SIG-M5 treated with dmso at 0.1 percent for 504 hours (cell line): ENCODE data around the gene B3GAT1.

Experiments
- DNase-seq: peaks from one replicate; lab custom pipeline; 2025; ENCODE audit not compliant: unreplicated experiment; lab: John Stamatoyannopoulos, UW

Gene B3GAT1

DNA sequence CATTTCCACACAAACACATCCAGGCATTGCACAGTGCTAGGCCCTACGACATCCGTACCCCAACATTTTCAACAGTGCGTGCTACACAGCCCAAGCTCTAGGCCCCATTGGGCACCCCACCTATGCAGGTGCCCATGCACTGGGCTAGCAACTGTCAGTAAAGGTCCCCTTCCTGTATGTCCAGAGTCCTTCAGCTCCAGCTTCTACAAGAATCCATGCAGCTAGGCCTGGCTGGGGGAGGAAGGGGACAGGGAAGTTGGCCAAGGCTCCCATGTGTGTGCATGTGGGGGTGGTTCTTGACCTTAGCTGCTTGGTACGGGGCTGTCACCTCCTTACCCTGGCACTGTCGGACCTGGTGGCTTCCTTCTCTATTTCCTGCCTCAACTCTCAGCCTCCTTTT, 1.3 kb downstream of the B3GAT1 start:
- no peak for DNase-seq

DNA sequence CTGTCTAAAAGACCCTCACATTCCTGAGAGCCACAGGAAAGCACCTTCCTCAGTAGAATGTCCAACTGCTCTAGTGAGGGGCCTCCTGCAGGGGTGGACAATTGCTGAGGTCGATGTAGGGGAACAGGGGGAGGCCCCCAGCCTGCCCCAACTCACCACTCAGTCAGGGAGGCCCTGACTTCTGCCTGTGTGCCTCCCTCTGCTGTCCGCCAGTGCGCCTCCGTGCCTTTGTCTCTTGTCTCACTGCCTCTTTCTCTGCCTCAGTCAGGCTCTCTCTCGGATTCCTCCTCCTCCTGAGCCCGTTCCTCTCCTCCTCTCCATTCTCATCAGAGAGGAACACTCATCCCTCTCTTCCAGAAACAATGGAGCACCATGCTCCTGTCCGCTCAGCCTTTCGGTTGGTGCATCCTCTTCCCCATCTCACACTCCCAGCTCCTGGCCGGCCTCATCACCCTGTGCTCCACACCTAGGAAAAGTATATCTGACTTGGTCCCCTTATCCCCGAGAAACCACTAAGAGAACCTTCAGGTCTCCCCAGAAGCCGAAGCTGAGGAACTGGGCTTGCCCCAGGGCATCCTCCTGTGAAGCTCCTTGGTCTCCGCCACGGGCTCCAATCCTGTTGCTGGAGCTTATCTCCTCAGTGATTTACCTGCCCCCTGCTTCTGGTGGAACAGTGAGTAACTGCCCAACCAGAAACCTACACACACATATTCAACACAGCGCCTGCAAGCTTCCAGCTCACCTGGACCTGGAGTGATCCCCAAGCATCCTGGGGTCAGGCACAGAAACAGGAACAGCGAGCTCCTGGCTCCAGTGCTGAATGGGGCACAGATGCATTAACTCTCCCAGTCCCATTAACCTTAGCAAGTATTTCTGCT, 2.3 kb downstream of the B3GAT1 start:
- no peak for DNase-seq

DNA sequence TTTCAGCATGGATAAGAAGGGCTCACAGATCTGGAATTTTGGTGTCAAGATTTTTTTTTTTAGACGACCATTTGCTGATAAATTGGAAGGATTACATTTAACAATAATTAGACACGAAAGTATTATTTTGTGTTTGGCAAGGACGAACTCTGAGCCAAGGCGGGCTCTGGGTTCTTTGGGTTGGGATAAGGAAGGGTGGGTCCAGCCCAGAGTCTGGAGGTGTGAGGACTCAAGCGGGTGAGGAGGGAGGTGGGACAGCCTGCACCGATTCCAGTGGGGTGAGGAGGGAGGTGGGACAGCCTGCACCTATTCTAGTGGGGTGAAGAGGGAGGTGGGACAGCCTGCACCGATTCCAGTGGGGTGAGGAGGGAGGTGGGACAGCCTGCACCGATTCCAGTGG, 4.1 kb downstream of the B3GAT1 start:
- no peak for DNase-seq

DNA sequence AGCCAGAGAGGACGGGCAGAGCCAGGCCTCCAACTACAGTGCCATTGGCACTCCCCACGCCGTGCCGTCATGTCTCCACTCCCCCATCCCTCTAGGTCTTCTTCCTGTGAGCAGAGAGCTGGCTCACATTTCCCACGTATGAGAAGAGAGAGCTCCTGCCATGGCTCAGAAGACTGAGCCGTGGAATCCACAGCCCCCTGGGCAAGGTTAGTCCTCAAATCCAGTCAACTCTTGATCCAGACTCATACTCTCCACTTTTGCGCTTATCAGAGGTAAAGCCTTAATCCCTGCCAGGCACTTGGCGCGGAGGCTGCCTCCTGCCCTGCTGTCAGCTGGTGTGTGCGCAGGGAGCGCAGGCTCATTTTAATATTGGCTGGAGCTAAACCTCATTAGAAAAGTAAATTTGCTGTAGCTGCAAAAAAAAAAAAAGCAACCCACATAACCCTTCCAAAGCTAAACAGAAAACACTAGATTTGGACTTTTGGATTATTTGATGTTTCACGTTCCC, 4.7 kb downstream of the B3GAT1 start:
- no peak for DNase-seq

DNA sequence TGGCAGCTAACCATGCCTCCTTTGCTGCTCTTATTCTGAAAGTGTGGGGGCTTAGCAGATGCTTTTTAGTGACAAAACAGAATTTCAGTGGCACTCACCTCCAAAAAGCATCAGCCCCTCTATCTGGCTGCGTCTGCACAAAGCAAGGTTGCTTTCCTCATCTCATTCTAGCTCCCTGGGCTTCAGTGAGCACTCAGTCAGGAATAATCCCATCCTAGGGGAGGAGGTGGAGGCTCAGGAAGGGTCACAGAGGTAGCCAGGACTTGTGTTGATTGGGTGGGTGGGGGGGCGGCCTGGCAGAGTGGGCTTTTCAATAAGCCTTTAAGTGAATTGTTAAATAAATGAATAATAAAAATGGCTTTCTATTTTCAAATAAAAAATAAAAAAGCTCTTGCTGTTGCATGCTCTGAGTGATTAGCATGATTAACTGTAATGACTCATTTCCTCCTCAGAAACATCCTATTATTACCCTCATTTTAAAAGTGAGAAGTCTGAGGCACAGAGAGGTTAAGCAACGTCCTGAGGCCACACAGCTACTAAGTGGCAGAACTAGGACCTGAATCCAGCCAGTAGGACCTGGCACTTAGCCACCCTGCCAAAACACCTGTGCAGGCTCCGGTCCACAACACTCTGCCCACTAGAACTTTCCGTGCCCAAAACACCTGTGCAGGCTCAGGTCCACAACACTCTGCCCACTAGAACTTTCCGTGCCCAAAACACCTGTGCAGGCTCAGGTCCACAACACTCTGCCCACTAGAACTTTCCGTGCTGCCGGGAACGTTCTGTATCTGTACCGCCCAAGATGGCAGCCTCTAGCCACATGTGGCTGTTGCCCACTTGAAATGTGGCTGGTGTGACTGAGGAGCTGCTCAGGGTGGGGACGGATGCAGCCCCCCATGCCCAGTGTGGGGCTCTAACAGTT, 5.5 kb downstream of the B3GAT1 start:
- DNase-seq = no peak

DNA sequence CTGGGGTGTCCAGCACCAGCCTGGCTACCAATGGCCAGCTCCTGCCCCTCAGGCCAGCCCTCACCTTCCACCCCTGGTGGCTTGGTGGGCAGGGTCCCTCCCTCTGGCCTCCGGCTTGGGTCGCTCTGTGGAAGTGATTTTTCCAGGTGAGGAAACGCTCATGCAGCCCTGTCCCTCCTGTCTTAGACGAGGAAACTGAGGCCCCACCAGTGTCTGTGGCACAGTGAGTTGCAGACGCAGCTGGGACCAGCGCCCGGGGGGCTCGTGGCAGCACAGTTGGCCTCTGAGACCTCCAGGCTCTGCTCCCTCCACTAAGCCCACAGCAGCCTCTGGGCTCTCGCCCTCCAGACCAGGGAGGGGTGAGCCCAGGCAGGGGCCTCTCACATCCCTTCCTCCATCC, 6.2 kb downstream of the B3GAT1 start:
- DNase-seq = no peak

DNA sequence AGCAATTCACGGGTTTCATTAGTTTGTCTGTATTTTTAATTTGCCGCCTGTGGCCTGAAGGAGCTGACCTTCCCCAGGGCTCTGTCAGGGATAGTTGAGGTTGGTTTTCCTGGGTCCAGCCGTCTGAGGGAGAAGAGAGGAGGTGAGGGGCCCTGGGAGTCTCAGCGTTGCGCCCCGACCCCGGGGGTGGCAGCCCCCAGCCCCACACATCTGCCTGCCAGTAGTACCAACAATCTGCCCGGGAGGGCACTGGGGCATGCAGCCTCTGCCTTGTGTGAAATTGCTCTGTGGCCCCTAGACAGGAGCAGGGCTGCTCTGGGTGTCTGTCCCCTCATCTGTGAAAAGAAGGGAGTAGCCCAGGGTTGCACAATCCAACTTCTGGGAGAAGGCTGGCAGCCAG, 6.6 kb downstream of the B3GAT1 start:
- no peak for DNase-seq

DNA sequence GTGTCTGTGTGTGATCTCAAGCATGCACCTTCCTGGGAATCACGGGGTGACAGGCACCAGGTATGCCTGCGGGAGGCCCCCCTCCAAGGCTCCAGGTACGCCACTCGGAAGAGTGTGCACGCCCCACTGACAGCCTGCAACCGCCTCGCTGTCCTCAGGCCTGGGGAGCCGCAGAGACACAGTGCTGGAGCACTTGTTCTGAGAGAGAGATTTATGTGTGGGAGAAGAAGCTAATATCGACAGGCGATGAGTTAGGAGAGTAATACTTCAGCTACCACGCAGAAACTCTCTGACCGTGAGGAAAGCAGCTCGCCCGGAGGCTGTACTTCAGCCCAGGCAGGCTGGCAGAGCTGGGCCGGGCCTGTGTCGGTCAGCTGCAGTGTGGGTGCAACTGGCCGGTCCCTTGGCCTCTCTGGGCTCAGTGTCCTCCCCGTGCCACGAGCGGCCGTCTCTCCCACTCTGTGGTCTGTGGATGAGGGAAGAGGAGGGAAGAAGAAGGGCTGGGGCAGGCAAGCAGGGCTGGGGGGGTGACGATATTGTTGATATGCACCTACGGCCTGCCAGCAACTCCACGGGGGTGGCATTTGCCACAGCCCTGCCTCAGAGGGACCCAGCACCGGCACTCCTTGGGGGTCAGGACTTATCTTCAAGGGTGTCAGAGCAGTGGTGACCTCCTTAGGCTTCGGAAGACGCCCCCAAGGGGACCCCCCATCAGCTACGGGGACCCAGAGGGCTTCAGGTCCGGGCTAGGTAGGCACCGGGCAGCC, 7.3 kb downstream of the B3GAT1 start:
- DNase-seq = no peak

DNA sequence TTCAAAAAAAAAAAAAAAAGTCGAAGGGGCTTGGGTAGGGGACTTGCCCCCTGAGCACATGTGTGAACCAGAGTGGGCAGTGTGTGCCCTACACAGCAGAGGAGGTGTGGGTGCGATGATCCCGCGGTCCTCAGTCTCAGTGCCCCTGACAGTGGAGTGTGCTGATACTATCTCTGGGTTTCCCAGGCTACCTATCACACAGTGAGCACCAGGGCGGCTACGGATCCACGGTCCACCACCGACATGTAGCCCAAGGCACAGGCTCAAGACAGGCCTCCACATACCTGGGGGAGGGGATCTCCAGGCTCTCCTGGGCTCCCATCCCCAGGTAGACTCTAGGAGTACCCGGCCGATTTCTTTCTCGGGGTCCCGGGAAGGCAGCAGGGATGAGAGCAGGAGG, 9.1 kb downstream of the B3GAT1 start:
- no peak for DNase-seq

DNA sequence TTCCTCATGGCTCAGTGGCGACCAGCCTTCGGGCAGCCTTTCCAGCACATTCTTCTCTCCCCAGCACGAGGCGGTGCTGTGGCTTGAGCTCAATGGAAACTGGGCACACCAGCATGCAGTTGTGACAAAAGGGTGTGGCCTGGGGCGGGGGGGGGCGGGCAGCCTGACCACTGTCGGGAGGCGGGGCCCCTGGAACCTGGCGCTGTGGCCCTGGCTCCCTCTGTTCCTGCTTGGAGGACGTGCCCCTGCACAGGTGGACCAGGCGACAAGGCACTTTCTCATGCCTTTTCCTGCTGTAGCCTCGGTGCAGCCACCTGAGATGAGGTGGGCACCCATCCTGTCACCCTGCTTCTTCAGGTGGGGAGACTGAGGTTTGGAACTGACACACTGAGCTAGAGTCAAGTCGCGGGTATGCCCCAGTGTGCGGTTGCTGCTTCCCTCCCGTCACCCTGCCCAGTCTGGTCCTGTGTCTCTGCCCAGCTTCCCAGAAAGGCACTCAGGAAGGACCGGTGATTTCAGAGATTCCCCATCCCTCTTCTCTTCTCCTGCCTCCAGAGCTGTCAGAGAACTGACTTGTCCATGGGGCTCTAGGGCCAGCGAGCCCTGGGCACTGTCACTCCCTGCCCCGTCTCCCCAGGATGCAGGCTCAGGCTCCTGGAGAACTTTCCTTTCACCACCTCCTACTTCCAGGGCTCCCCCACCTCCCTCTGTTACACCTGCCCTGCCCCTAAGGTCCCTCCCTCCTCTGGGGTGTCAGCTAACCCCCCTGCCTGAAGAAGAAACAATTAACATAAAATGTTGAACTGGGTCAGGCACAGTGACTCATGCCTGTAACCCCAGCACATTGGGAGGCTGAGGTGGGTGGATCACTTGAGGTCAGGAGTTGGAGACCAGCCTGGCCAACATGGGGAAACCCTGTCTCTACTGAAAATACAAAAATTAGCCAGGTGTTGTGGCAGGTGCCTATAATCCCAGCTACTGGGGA, 9.9 kb downstream of the B3GAT1 start:
- no peak for DNase-seq

DNA sequence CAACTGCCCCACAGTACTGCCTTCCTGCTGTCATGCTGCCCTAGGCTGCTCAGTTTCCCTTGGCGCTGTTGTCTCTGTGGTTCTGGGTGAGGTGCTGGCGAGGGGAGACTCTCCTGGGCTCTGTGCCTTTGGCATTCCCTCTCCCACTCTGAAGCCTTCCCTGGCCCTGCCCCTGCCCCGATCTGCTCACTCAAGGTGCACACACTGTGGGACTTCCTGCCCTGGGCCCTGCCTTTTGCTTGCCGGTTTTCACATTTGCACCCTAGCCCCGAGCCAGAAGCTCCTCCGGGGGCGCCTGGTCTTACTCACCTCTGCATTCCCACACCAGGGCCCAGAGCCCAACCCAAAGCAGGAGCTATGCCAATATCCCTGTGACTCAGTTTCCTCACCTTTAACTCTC, 12.0 kb downstream of the B3GAT1 start:
- DNase-seq = no peak

DNA sequence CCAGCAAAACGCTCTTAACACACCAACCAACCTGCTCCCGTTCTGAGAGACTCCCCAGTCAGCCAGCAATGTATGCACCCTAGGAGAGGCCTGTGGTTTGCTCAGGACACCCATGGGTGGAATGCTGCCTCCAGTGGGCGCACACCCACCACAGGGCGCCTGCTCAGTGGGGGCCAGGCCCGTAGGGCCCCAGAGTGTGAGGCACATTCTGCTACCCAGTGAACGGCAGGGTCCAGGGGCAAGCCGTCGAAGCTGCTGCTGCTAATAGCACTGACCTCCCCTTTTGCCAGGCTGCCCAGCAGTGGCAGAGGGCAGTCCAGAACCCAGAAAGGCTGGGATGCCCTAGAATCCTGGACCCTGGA, 12.8 kb downstream of the B3GAT1 start:
- no peak for DNase-seq

DNA sequence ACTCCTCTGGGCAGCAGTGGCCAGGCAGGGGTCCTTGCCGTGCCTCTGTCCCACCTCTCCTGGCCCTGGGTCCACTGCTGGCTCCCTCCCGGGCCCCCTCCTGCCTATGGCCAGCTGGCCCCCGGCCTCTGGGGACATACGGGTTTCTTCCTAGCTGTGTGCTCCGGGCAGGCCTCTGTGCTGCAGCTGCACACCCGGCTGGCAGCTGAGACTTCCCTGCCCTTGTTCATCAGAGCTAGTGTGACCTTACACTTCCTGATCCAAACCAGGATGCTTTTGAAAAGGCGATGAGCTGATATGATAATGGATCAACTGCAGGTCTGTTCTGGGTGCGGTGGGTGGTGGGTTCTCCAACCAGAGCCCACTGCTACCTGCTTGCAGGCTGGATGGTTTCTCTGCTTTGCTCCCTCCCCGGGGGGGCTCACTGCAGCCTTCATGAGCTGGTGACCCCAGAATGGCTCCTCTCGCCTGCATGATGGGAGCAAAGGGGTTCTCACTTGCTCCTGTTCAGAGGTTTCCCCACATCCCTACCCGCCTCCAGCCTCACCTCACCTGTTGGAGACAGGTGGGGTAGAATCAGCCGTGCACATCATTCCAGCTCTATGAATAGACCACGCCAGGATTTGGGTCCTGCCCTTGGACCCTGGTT, 13.3 kb downstream of the B3GAT1 start:
- no peak for DNase-seq

DNA sequence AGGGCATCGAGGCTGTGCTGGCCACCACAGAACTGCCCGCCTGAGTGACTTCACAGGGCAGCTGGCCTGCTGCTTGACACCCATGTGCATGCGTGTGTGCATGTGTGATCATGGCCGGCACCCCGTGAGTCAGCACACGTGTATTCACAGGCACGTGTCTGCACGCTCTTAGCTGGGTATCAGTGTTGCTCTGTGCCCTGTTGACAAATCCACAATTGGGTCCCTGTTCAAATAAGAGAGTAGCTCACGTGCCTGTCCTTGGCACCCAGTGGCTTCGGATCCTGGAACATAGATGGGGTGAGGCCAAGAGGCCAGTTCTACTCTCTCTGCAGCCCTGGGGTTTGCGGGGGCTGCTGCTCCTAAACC, 14.0 kb downstream of the B3GAT1 start:
- DNase-seq = no peak

DNA sequence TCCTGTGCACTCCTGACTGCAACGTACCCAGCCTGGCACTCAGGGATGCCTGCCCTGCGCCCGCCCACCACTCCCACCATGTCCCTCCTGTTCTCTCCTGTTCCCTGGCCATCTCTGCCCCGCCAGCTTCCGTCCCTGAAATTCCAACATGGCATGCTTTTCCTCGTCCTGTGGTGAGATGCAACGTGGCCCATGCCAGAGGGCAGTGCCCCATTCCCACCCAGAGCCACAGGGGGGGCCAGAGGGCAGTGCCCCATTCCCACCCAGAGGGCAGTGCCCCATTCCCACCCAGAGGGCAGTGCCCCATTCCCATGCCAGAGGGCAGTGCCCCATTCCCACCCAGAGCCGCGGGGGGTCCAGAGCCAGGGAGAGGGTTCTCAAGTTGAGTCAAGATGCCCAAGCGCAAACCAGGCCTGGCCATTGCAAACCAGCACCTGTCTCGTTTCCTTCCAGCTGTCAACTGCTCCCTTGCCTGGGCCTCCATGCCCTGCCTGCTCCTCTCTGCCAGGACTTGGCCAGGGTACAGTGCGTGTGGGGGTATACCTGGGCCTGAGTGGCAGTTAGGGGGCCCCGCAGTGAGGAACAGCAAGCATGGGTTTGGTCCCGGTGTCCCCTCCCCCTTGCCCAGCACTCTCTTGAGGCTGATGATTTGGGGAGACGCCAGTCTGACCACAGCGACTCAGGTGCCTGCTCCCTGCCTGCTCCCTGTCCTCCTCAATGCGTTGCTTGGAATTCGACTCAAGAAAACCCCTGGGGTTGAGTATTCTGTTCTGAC, 14.6 kb downstream of the B3GAT1 start:
- DNase-seq = no peak

DNA sequence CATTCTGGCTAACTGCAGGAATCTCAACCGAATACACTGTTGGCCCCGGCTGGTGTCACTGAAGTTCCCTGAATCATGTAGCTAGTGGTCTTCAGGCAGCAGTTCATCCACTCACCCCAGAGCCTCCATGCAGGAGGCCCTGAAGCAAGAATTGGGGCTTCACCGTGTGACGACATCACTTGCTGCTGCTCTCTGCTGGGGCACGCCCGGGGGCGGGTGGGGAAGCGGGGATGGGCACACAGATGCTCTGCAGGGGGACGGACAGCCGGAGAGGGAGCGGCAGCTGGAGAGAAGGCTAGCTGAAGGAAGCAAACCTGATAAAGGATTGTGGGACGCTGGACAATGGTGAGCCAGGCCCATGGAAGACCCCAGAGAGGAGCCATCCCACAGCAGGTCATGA, 17.0 kb downstream of the B3GAT1 start:
- no peak for DNase-seq

DNA sequence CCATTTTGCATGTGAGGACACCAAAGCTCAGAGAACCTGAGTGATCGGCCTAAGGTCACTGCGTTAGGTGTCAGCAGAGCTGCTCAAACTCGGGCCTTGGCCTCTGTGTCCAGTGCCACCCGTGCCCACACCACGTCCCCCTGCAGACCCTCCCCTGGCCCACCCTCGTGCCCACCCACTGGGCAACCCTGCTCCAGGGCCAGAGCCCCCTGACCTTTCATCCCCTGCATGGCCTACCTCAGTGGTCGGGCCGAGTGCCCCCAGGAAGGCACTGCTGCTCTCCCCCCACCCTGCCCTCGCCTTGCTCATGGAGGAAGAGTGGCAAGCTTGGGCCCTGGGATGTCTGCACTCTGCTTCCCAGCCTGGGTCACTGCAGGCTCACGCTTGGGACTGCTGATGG, 17.7 kb downstream of the B3GAT1 start:
- DNase-seq = no peak

DNA sequence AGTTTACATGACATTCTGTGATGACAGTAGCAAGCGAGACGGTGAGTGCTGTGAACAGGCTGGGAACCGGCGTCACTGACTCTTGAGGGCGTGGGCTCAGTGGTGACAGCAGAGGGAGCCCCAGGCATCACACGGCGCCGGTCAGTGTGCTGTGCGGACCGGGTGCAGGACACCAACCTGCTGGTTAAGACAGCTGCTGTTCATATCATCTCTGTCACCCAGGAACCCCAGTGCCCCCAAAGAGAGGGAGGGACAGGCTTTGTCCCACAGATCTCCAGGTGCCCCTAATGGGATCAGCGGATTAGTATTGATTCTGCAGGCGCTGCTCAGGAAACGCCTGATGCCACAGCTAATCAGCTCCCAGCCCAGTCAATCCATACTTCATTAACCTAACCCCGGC, 18.4 kb downstream of the B3GAT1 start:
- no peak for DNase-seq
